Mammary epithelial cell (primary cell): ENCODE results near the gene EIF2B4.

Source experiments
- CTCF ChIP-seq, 2 donors: IDR thresholded peaks in 1 of 2; conservative IDR thresholded peaks in 1 of 2; 2 replicates each; pipeline ENCODE4 v1.5.1; 2011 to 2012; ENCODE audit warnings: inconsistent platforms in 2 of 2, low read length in 2 of 2, mild to moderate bottlenecking in 2 of 2, control low read depth in 1 of 2, low read depth in 1 of 2; ENCODE audit not compliant: insufficient read depth in 1 of 2; ENCODE audit errors: extremely low read depth in 1 of 2
- EZH2 ChIP-seq: IDR thresholded peaks from 2 replicates; pipeline ENCODE4 v1.6.1; 2012; ENCODE audit warnings: low read length, inconsistent platforms, borderline replicate concordance

DNA sequence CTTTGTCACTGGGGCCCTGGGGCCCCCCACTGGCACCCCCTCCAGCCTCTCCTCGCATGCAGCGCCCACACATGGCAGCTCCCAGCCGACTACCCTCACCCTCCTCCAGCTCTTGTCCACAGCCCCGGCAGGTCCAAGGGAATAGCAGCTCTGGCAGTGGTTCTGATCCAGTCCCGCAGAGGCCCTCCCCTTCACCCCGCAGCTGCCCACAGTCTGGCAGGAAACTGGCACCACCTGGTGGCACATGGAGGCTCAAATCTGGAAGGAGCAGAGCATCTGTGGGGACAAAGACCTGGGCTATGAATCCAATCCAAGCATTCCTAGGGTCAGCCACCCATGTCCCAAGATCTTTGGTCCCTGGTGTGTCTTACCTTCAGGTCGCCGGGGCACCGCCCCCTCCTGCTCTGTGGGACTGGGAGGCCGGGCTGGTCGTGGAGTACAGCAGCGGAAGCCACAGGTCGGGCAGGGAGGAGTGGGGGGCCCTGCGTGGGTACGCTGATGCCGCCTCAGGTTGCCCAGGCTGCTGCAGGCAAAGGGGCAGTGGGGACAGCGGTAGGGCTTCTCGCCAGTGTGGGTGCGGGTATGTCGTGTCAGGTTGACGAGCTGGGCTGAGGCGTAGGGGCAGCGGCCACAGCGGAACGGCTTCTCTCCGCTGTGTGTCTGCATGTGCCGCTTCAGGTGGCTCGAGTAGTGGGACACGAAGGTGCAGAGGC is 8.1 kb upstream of the EIF2B4 start:
- peak in 1 of 2 donors; percentile 55 for TF ChIP-seq CTCF (conservative IDR thresholded peaks at IDR 0.05 in 1 of 2, IDR thresholded peaks at IDR 0.05 in 1 of 2; ENCODE audit: extremely low read depth in 1 of 2, insufficient read depth in 1 of 2, low read depth in 1 of 2, low read length in 2 of 2)
- no peak for TF ChIP-seq EZH2
